ENCODE measurements around the gene CTNND2.

Gene CTNND2

GRCh38 chr5:11239261-11240015 lies 664.8 kb downstream of the CTNND2 start:
- no peak for DNase-seq

DNA sequence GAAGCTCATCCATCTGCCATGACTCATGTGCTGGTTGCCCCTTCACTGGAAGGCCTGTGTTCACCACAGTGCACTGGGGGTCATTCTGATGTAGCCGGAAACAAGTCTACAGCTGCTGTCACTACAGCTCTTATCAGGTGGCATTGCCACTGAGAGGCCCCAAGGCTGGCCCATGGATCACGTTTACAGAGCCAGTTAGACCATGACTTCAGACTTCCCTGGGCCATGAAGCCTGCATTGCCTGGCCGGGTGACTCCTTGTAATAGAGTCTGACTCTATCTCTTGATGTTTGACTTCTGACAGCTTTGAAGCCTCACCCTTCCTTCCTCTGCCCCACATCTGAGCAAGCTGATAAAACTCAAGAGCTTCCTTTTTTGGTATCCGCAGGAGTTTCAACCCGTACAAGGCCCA lies 669.7 kb downstream of the CTNND2 start:
- DNase-seq = no peak

GRCh38 chr5:11230890-11231289 lies 673.4 kb downstream of the CTNND2 start:
- no peak for DNase-seq

GRCh38 chr5:11227064-11227463 lies 677.2 kb downstream of the CTNND2 start:
- no peak for DNase-seq

GRCh38 chr5:11224436-11225187 lies 679.6 kb downstream of the CTNND2 start:
- no peak for DNase-seq

DNA sequence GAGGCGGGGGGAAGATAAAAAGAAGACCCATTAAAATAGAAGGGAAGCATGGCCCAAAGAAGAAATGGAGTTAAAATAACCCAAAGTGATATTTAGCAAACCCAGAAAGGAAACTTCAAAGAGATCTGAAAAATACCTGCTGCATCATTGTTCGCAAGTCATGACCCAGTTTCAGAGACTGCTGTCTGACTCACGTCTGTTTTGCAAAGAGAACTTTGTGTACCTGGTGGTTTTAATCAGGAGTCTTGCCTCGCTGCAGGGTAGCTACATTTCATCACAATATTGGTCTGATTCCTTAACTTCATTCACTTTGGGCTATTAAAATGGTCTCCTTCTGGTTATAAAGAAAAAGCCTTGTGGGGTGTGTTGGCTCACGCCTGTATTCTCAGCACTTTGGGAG lies 682.1 kb downstream of the CTNND2 start:
- no peak for DNase-seq

GRCh38 chr5:11214864-11215644 lies 689.2 kb downstream of the CTNND2 start:
- DNase-seq = no peak

DNA sequence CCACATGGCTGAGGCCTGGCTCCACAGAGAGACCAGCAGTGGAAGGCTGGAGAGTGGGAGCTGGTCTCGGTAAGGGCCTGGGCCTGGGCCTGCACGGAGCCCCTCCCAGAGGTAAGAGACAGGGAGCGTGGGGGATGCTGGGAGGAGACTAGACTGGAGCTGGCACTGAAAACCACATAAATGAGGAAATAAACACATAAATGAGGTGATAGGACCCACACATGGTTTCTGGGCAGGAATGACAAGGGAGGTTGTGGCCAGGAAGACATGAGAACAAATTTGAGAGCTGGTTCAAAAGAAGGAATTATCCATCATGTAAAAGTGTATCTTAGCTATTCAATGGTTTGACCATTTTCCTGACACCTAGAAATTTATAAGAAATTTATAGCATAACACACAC lies 691.5 kb downstream of the CTNND2 start:
- no peak for DNase-seq

DNA sequence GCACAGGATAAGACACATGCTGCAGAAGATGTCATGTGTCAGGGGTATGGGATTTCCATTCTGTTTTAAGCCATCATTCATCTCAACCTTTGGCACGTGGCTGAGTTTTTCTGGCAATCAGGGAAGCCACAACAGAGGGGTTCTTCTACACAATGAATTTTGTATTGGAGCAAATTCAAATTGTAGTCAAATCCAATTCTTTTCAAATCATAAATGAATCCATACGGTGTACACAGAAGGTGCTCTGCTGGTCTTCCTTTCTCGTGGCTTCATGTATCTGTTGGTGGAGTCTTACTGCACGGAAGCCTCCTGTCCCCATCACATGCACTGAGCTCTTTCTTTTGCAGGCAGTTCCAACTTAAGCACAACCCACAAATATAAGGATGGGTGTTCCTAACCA lies 706.5 kb downstream of the CTNND2 start:
- no peak for DNase-seq

DNA sequence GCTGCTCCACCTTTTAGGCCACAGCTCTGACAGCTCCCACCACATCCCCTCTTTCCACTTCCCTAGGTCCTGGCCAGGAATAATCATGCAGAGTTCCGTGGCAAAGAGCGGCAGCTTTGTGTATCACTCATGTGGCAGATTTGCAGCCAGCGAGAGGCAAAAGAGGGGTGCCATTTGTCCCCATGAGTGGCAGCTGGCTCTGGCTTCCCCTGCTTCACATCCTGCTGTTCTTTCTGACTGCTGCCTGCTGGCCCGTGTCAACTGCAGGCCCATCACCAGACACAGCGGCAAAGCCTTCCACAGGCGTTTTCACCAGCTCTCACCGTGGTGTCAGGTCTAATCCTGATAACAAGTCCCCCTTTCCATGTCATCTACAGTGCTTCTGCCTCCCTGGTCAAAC lies 712.6 kb downstream of the CTNND2 start:
- no peak for DNase-seq

DNA sequence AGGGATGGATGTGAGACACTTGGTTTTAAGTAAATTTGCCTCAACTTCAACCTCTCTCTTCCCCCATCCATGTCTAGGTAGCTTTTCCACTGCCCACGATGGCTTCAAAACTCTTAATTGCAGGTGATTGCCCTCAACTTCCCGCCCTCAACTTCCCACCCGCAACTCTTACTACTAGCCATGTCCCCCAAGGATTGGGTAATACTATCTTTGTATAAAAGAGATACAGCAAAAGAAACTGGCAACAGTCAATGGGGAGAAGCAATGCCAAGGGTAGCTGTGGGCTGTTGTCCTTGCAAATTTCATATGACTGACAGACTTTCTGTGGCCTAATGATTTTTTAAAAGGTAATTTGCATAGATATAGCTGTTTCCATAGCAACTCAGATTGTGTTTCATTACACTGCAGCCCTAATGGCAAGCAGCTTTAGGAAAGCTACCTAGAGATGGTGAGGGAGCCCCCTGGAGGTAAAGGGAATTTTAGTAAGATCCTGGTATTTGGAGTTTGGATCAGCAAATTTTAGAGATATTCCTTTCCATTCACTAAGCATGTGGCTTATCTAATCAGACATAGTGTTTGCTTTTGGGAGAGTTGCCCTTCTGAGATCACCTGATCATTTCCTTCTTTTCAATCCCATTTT lies 721.7 kb downstream of the CTNND2 start:
- DNase-seq = no peak

- DNase-seq = no peak
Measured at GRCh38 chr5:11181940-11182339, 722.3 kb downstream of the CTNND2 start.

DNA sequence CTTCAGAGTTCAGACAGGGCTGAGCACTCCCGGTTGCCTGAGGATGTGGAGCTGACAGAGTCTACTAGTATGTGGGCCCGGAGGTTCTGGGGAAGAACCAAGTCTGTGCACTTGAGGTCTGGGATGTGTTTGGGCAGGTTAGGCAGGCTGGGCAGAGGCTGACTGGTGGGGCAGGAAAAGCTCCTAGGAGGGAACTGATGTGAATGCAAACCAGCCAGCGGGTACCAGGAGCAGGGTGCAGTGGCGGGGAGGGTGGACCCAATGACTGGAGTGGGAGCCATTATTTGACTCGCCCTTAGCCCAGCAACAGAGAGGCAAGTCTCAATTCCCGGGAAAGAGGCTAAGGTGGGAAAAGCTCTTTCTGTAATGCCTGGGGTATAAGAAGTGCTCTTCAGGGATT lies 723.4 kb downstream of the CTNND2 start:
- DNase-seq = no peak

- DNase-seq = no peak
Measured at GRCh38 chr5:11177999-11178711, 726.1 kb downstream of the CTNND2 start.

GRCh38 chr5:11174591-11174990 lies 729.7 kb downstream of the CTNND2 start:
- DNase-seq = no peak

DNA sequence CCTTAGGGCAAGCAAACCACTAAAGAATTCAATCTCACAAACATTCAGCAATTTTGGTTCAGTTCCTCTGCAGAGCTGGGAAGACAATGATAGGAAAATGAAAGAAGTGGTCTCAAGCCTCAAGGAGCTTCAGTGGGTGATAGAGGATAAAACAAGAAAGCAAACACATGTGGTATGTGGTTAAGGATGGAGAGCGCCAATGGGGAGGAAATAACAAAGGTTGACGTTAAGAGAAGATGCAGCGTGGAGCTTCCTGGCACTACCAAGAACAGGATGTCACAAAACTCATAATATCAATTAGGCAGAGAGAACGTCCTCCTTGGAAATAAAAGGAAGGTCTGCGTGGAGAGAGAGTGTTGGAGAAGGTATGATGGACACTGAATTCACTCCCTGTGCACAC lies 731.8 kb downstream of the CTNND2 start:
- no peak for DNase-seq

DNA sequence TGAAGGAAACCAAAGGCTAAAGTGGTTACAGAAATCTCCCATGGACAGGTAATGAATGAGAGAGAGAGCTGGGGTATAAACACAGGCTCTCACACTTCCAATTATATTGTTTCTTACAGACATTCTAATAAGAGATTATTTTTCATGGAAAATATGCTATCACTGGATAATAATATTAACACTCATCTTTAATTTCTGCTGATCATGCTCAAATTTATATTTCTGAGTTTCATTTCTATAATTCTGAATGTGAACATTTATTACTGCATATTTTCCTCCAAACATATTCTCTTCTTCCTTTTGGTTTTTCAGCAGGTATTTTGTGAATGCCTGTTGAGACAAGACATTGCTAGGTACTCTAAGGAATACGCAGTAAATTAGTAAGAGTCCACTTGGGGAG lies 733.0 kb downstream of the CTNND2 start:
- no peak for DNase-seq

- DNase-seq = no peak
Measured at GRCh38 chr5:11166923-11167322, 737.3 kb downstream of the CTNND2 start.

DNA sequence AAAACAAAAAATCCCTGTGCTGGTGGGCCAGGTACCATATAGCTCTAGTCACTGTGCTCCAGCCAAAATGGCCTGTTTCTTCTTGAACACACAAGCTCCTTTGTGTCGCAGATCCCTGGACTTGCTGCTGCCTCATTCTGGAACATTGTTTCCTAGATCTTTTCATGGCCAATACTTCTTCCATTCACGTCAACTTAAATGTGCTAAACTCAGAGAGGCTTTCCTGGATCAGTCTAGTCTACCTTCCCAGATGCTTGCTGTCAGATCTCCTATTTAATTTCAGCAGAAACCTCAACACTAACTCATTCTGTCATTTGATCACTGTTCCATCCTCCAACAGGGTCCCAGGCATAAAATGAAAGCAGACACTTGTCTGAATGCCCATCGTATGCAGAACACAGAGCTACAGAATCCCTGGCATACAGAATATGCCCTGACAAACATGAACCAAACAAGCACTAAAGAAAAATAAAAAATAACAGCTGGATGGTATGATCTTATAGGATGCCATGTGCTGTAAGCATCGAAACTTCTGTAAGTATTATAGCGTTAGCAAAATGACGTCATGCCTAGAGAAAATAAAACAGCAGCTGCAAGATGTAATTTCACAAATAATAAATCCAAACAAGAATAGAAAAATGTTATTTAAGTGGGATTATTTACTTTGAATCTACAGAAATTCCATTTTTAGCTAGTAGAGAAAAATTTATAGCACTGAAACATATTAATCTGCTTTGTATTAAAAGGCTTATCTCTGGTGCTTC lies 739.5 kb downstream of the CTNND2 start:
- no peak for DNase-seq

- DNase-seq = no peak
Measured at GRCh38 chr5:11157132-11157531, 747.1 kb downstream of the CTNND2 start.

DNA sequence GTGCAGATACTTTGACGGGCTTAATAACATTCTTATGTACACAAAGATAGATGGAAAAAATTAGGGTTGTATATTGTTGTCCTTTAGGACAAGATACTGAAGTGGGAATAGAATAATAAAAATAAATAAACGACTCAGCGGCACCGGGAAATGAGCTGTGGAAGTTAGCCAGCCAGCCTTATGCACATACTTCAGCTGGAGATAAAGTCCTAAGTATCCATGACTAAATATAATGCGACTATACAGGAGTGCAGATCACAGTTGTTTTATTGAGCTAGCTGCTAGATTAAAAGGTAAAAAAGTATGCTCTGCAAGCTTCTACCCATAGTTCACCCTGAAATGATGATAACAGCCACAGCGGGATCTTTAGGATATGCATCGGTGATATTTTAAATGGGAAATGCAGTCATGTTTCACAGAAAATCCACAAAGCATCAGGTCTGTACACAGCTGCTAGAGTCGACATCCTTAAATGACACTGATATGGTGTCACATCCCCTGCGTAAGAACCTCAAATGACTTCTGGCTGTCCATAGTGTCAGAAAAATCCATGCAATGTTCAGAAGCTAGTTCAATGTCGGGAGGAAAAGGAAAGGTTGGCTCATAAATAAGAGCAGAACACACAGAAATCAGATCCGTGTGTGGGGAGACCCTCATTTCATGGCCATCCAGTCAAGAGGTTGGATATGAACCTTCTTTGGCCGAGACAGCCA lies 750.4 kb downstream of the CTNND2 start:
- DNase-seq = no peak
